ENCODE results near the gene SNHG17.
"Not testable (repeated sequence)": the region's sequence is repeated elsewhere in the genome, so short reads cannot be mapped to it uniquely, and the experiment has no call there.

SNHG17 gene

GRCh38 chr20:38387953-38388352, 47.2 kb downstream of the SNHG17 start:
- H3K27ac ChIP-seq = no peak overlapping the region
- no peak overlapping the region for H3K4me3 ChIP-seq

- no peak overlapping the region for H3K27ac ChIP-seq
- H3K4me3 ChIP-seq = no peak overlapping the region
These were observed 48.3 kb downstream of the SNHG17 start for GRCh38 chr20:38386851-38387250.

DNA sequence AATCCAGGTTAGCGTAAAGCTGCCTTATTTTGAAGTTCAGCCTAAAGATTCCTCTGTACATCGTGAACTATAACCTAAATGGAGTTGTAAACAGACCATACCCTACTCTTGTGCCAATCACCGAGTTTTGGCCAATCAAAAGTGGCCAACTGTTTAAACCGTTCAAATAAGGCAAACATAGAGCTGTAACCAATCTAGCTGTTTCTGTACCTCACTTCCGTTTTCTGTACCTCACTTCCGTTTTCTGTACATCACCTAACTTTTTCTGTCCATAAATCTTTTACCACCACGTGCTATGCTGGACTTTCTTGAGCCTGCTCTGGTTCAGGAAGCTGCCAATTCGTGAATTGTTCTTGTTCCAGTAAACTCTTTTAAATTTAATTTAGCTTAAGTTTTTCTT, 49.1 kb downstream of the SNHG17 start:
- H3K4me3 ChIP-seq = no peak overlapping the region
- H3K27ac ChIP-seq = no peak overlapping the region

- no peak overlapping the region for H3K27ac ChIP-seq
- no peak overlapping the region for H3K4me3 ChIP-seq
These were observed 52.0 kb downstream of the SNHG17 start for GRCh38 chr20:38383147-38383546.

- not testable (repeated sequence) for H3K27ac ChIP-seq, H3K4me3 ChIP-seq
These were observed 57.3 kb downstream of the SNHG17 start for GRCh38 chr20:38377838-38378237.

GRCh38 chr20:38377039-38377685, 58.0 kb downstream of the SNHG17 start:
- Histone ChIP-seq H3K27ac (no peak overlapping the region), H3K4me3 (no peak overlapping the region)

DNA sequence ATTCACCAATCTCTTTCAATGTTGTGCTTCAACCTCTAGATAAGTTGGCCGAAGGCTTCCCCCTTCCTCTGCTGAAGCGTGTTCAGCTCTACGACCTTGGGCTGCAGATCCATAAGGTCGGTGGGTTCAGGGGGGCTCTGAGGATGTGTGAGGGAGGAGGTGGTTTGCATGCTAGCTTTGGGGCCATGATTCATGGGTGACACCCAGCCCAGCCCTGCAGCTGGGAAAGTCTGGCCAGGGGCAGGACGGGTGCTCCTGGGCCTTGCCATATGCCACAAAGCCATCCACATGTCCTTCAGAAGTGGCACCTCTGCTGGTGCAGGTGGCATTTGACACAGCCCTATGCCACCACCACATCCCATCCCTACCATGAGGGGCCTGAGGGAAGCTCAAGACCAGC, 61.2 kb downstream of the SNHG17 start:
- H3K27ac ChIP-seq = no peak overlapping the region
- H3K4me3 ChIP-seq = no peak overlapping the region

- Histone ChIP-seq H3K27ac (no peak overlapping the region), H3K4me3 (no peak overlapping the region)
These were observed 61.8 kb downstream of the SNHG17 start for GRCh38 chr20:38373231-38373867.

GRCh38 chr20:38372806-38373205, 62.3 kb downstream of the SNHG17 start:
- no peak overlapping the region for H3K27ac ChIP-seq
- no peak overlapping the region for H3K4me3 ChIP-seq
